HUDEP-2 (cell line): Measurements from ENCODE around the gene PLA2G10.
A peak's percentile ranks its signal among the peaks of the same experiment; 100 is the strongest.
"Not testable (repeated sequence)": the region's sequence is repeated elsewhere in the genome, so short reads cannot be mapped to it uniquely, and the experiment has no call there.

ENCODE experiments used
- DNase-seq, 76 experiments: peaks; one replicate each; lab custom pipeline; 2025; ENCODE audit not compliant: unreplicated experiment in 76 of 76; lab: John Stamatoyannopoulos, UW

PLA2G10 gene

GRCh38 chr16:14667347-14668266 lies 26.5 kb downstream of the PLA2G10 start:
- DNase-seq = no peak

- DNase-seq = peak in 60 of 76 experiments; percentile 2 to 76 (median 36)
Observed at GRCh38 chr16:14658063-14658462, 36.0 kb downstream of the PLA2G10 start.

GRCh38 chr16:14652726-14653125 lies 41.4 kb downstream of the PLA2G10 start:
- DNase-seq = no peak

- DNase-seq = no peak
Observed at GRCh38 chr16:14650629-14651028, 43.5 kb downstream of the PLA2G10 start.

GRCh38 chr16:14649816-14650215 lies 44.3 kb downstream of the PLA2G10 start:
- DNase-seq = no peak

GRCh38 chr16:14641926-14642325 lies 52.2 kb downstream of the PLA2G10 start:
- DNase-seq = peak in 2 of 76 experiments; percentile 1 to 6

- no peak for DNase-seq
Observed at GRCh38 chr16:14641206-14641605, 52.9 kb downstream of the PLA2G10 start.

- DNase-seq = no peak
Observed at GRCh38 chr16:14640538-14640937, 53.6 kb downstream of the PLA2G10 start.

- DNase-seq = not testable (repeated sequence)
Observed at GRCh38 chr16:14636951-14637240, 57.2 kb downstream of the PLA2G10 start.

GRCh38 chr16:14636179-14636950 lies 57.7 kb downstream of the PLA2G10 start:
- peak in 1 of 76 experiments; percentile 6 for DNase-seq

- no peak for DNase-seq
Observed at GRCh38 chr16:14635395-14636165, 58.5 kb downstream of the PLA2G10 start.

GRCh38 chr16:14634389-14634725 lies 59.8 kb downstream of the PLA2G10 start:
- no peak for DNase-seq

GRCh38 chr16:14632693-14633569 lies 61.2 kb downstream of the PLA2G10 start, which contains the start of gene BFAR:
Gene BFAR (plus strand): TSS chr16:14632951. CDS start chr16:14644347, 11,396 bp downstream.
- peak; percentile 30 to 99 (median 96) for DNase-seq

- DNase-seq = peak in 1 of 76 experiments; percentile 39
Observed at GRCh38 chr16:14630620-14631330, 63.3 kb downstream of the PLA2G10 start.

GRCh38 chr16:14629919-14630619 lies 64.0 kb downstream of the PLA2G10 start, which contains the start of gene PARN:
Gene PARN (minus strand): TSS chr16:14630260. CDS start chr16:14630125, 135 bp downstream.
- peak; percentile 33 to 98 (median 94) for DNase-seq

- peak in 5 of 76 experiments; percentile 33 to 55 (median 36) for DNase-seq
Observed at GRCh38 chr16:14629612-14629918, 64.5 kb downstream of the PLA2G10 start.

- peak in 5 of 76 experiments; percentile 1 to 49 (median 27) for DNase-seq
Observed at GRCh38 chr16:14628806-14629611, 65.1 kb downstream of the PLA2G10 start.

GRCh38 chr16:14627078-14627477 lies 67.0 kb downstream of the PLA2G10 start:
- DNase-seq = no peak
